Activated naive CD4-positive, alpha-beta T cell treated with anti-CD3 and anti-CD28 coated beads, Interleukin-2, amount 50 U/mL, for 72 hours (primary cell): ENCODE measurements around the gene ANKRD24. TPM values are rescaled to one million over a fixed set of nuclear protein-coding genes. Genes with fewer than 3 reads are reported as not detected.

Source experiments
- ATAC-seq, 2 donors: fragments of 150-1000 bp; cut with Tn5 transposase; 2 replicates each; pipeline ENCODE4 v1.10.0; 2021; ENCODE audit warnings: mild to moderate bottlenecking in 2 of 2, moderate library complexity in 2 of 2
- DNase-seq, 2 donors: peaks; one replicate each; pipeline ENCODE4 v3.0.0; 2021 to 2022; ENCODE audit warnings: low spot score in 2 of 2
- H3K27ac Mint-ChIP-seq, 2 donors: one replicate each; pipeline ENCODE4 v1.8.0; 2022; ENCODE audit warnings: mild to moderate bottlenecking in 2 of 2, mixed read lengths in 2 of 2
- H3K36me3 Mint-ChIP-seq, 2 donors: one replicate each; pipeline ENCODE4 v1.8.0; 2022; ENCODE audit warnings: mixed read lengths in 2 of 2
- H3K9me3 Mint-ChIP-seq, 2 donors: one replicate each; pipeline ENCODE4 v1.8.0; 2022; ENCODE audit warnings: mixed read lengths in 2 of 2
- total RNA-seq, 2 donors: library from RNA; stranded (reverse); gene quantifications; one replicate each; pipeline ENCODE4 v1.2.3, GENCODE V29; 2022

Gene ANKRD24
- total RNA-seq, 2 donors from 2014 or later: 1.7 to 4.2 TPM

- ATAC-seq: no peak
- no peak overlapping the region for H3K27ac Mint-ChIP-seq
- no peaks in the 10 kb centered on the region for H3K36me3 Mint-ChIP-seq
- no peak for DNase-seq
- no peaks in the 10 kb centered on the region for H3K9me3 Mint-ChIP-seq
Measured at GRCh38 chr19:4161415-4162077, 20.9 kb upstream of the ANKRD24 start.

- no peak overlapping the region for H3K27ac Mint-ChIP-seq
- no peak for ATAC-seq
- H3K36me3 Mint-ChIP-seq: no peaks in the 10 kb centered on the region
- H3K9me3 Mint-ChIP-seq: no peaks in the 10 kb centered on the region
- no peak for DNase-seq
Measured at GRCh38 chr19:4164262-4164661, 18.2 kb upstream of the ANKRD24 start.

GRCh38 chr19:4171676-4172075, 10.8 kb upstream of the ANKRD24 start:
- ATAC-seq (no peak), DNase-seq (no peak)
- Mint-ChIP-seq H3K27ac (no peak overlapping the region), H3K9me3 (no peaks in the 10 kb centered on the region), H3K36me3 (no peaks in the 10 kb centered on the region)

GRCh38 chr19:4172861-4173473, 9.5 kb upstream of the ANKRD24 start:
- DNase-seq (peak in 1 of 2 donors; percentile 83), ATAC-seq (peak; percentile 65 to 84)
- H3K9me3 Mint-ChIP-seq: no peaks in the 10 kb centered on the region
- no peaks in the 10 kb centered on the region for H3K36me3 Mint-ChIP-seq
- no peak overlapping the region for H3K27ac Mint-ChIP-seq

- no peak for DNase-seq
Measured at GRCh38 chr19:4173479-4174212, 8.8 kb upstream of the ANKRD24 start.

GRCh38 chr19:4174213-4174894, 8.1 kb upstream of the ANKRD24 start:
- no peak overlapping the region for H3K27ac Mint-ChIP-seq
- H3K36me3 Mint-ChIP-seq: no peaks in the 10 kb centered on the region
- no peaks in the 10 kb centered on the region for H3K9me3 Mint-ChIP-seq
- DNase-seq (no peak), ATAC-seq (no peak)

More at GRCh38 chr19:4173479-4174212, 8.8 kb upstream of the ANKRD24 start:
- H3K27ac Mint-ChIP-seq: no peak overlapping the region
- H3K9me3 Mint-ChIP-seq: no peaks in the 10 kb centered on the region
- H3K36me3 Mint-ChIP-seq: no peaks in the 10 kb centered on the region
- no peak for ATAC-seq

- Mint-ChIP-seq H3K27ac (no peak overlapping the region), H3K9me3 (no peaks in the 10 kb centered on the region), H3K36me3 (no peaks in the 10 kb centered on the region)
- ATAC-seq: no peak
- no peak for DNase-seq
Measured at GRCh38 chr19:4174895-4175668, 7.4 kb upstream of the ANKRD24 start.

GRCh38 chr19:4175669-4175931, 6.9 kb upstream of the ANKRD24 start:
- no peak for ATAC-seq
- Mint-ChIP-seq H3K36me3 (no peaks in the 10 kb centered on the region), H3K9me3 (no peaks in the 10 kb centered on the region), H3K27ac (no peak overlapping the region)
- no peak for DNase-seq

GRCh38 chr19:4177146-4177545, 5.3 kb upstream of the ANKRD24 start:
- no peak for ATAC-seq
- peaks cover 3 to 4% of the 10 kb centered on the region in 2 donors for H3K36me3 Mint-ChIP-seq
- DNase-seq: no peak
- no peaks in the 10 kb centered on the region for H3K9me3 Mint-ChIP-seq
- H3K27ac Mint-ChIP-seq: no peak overlapping the region

- H3K36me3 Mint-ChIP-seq: peaks cover 10% of the 10 kb centered on the region in 2 donors
- no peak for ATAC-seq
- peak overlapping the region in 1 of 2 donors; percentile 40 for H3K27ac Mint-ChIP-seq
- DNase-seq: no peak
- H3K9me3 Mint-ChIP-seq: no peaks in the 10 kb centered on the region
Measured at GRCh38 chr19:4178990-4179389, 3.5 kb upstream of the ANKRD24 start.

GRCh38 chr19:4181053-4181508, 1.4 kb upstream of the ANKRD24 start:
- no peaks in the 10 kb centered on the region for H3K9me3 Mint-ChIP-seq
- DNase-seq (no peak), ATAC-seq (no peak)
- H3K27ac Mint-ChIP-seq: peak overlapping the region in 1 of 2 donors; percentile 62
- peaks cover 10% of the 10 kb centered on the region in 2 donors for H3K36me3 Mint-ChIP-seq

GRCh38 chr19:4183967-4184717, 1.7 kb downstream of the ANKRD24 start:
- no peak for DNase-seq
- Mint-ChIP-seq H3K9me3 (no peaks in the 10 kb centered on the region), H3K27ac (no peak overlapping the region), H3K36me3 (peaks cover 10% of the 10 kb centered on the region in 2 donors)
- ATAC-seq: no peak

- Mint-ChIP-seq H3K27ac (no peak overlapping the region), H3K9me3 (no peaks in the 10 kb centered on the region), H3K36me3 (peaks cover 10% of the 10 kb centered on the region in 2 donors)
- ATAC-seq (no peak), DNase-seq (no peak)
Measured at GRCh38 chr19:4184718-4185352, 2.3 kb downstream of the ANKRD24 start.

- no peak for DNase-seq
- Mint-ChIP-seq H3K27ac (no peak overlapping the region), H3K9me3 (no peaks in the 10 kb centered on the region), H3K36me3 (peaks cover 10% of the 10 kb centered on the region in 2 donors)
- no peak for ATAC-seq
Measured at GRCh38 chr19:4185413-4186086, 3.1 kb downstream of the ANKRD24 start.
